Measurements from ENCODE around the gene SREK1.

- TF ChIP-seq, protein P1, sequence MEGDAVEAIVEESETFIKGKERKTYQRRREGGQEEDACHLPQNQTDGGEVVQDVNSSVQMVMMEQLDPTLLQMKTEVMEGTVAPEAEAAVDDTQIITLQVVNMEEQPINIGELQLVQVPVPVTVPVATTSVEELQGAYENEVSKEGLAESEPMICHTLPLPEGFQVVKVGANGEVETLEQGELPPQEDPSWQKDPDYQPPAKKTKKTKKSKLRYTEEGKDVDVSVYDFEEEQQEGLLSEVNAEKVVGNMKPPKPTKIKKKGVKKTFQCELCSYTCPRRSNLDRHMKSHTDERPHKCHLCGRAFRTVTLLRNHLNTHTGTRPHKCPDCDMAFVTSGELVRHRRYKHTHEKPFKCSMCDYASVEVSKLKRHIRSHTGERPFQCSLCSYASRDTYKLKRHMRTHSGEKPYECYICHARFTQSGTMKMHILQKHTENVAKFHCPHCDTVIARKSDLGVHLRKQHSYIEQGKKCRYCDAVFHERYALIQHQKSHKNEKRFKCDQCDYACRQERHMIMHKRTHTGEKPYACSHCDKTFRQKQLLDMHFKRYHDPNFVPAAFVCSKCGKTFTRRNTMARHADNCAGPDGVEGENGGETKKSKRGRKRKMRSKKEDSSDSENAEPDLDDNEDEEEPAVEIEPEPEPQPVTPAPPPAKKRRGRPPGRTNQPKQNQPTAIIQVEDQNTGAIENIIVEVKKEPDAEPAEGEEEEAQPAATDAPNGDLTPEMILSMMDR (IDR thresholded peaks at IDR 0.05) = no peak
- no peak for TF ChIP-seq POLR2A (IDR thresholded peaks at IDR 0.05)
Measured at GRCh38 chr5:66232275-66232674, 88.2 kb downstream of the SREK1 start.
